Subcutaneous abdominal adipose tissue (tissue), 5 donors: Measurements from ENCODE around the gene EIPR1.

Experiments
- H3K27ac ChIP-seq: one replicate; pipeline ENCODE4 v1.7.0; 2013; ENCODE audit warnings: low read depth, mild to moderate bottlenecking, inconsistent platforms, low read length, moderate library complexity
- H3K27me3 ChIP-seq, 5 donors: one replicate each; pipeline ENCODE4 v1.7.0; 2013; ENCODE audit warnings: low read length in 5 of 5, inconsistent platforms in 1 of 5; ENCODE audit not compliant: control insufficient read depth in 5 of 5, insufficient read depth in 4 of 5
- H3K36me3 ChIP-seq, 5 donors: one replicate each; pipeline ENCODE4 v1.7.0; 2013; ENCODE audit warnings: low read length in 5 of 5; ENCODE audit not compliant: control insufficient read depth in 5 of 5, insufficient read depth in 5 of 5
- H3K4me1 ChIP-seq, 5 donors: one replicate each; pipeline ENCODE4 v1.7.0; 2013; ENCODE audit warnings: low read length in 5 of 5, mild to moderate bottlenecking in 3 of 5, moderate library complexity in 1 of 5; ENCODE audit not compliant: control insufficient read depth in 5 of 5, insufficient read depth in 5 of 5
- H3K4me3 ChIP-seq, 5 donors: one replicate each; pipeline ENCODE4 v1.7.0; 2013; ENCODE audit warnings: low read length in 5 of 5, low read depth in 1 of 5
- H3K9ac ChIP-seq, 5 donors: one replicate each; pipeline ENCODE4 v1.7.0; 2013; ENCODE audit warnings: low read length in 5 of 5, mild to moderate bottlenecking in 4 of 5, moderate library complexity in 3 of 5
- H3K9me3 ChIP-seq, 5 donors: one replicate each; pipeline ENCODE4 v1.7.0; 2013; ENCODE audit warnings: low read length in 5 of 5; ENCODE audit not compliant: control insufficient read depth in 5 of 5
- donor health status: healthy.
- donor health status: healthy.
- donor health status: healthy.
- donor health status: healthy.
- donor health status: healthy.

The EIPR1 gene

DNA sequence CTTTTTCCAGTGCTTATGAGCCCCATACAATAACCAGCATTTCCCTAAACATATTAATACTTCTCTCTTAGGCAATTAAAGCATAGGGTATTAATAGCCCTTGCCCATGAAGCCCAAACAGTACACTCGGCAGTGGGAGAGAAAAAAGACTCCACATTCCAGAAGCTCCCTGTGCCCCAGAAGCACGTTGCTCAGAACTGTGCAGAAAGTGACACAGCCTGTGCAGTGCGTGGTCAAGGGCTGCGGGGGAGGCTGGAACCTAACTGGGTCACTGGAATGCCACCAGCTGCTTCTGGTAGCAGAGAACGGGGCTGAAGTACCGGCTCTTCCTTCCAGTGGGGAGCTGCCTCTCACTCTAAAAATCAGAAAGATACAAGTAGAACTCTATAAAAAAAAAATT, 32.7 kb downstream of the EIPR1 start:
- Histone ChIP-seq H3K9me3 (no peaks in the 10 kb centered on the region), H3K4me3 (no peak overlapping the region), H3K4me1 (peaks cover 0 to 6% (median 0%) of the 10 kb centered on the region in 5 donors), H3K27me3 (no peaks in the 10 kb centered on the region), H3K27ac (no peak overlapping the region), H3K9ac (no peak overlapping the region), H3K36me3 (peaks cover 0 to 13% (median 6%) of the 10 kb centered on the region in 5 donors)

DNA sequence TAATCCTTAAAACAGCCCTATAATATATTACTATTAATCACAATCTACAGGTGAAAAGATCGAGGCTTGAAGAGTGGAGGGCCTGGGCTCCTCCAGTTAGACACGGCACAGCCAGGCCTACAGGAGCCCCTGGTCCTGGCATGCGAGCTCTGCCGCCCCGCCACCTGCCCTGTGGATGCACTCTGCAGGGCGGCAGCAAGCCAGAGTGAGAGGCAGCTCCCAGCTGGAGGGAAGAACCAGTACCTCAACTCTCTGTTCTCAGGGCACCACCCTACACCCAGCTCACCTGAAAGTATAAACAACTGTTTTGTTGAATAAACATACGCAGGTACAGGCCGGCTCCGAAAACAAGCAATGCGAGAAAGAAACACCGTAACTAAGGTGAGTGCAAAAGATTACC, 34.6 kb downstream of the EIPR1 start:
- no peaks in the 10 kb centered on the region for H3K27me3 ChIP-seq
- H3K36me3 ChIP-seq, result peaks cover 0 to 9% (median 6%) of the 10 kb centered on the region in 5 donors
- H3K27ac ChIP-seq, result no peak overlapping the region
- no peak overlapping the region for H3K9ac ChIP-seq
- H3K4me3 ChIP-seq, result no peak overlapping the region
- no peaks in the 10 kb centered on the region for H3K9me3 ChIP-seq
- H3K4me1 ChIP-seq, result no peaks in the 10 kb centered on the region

DNA sequence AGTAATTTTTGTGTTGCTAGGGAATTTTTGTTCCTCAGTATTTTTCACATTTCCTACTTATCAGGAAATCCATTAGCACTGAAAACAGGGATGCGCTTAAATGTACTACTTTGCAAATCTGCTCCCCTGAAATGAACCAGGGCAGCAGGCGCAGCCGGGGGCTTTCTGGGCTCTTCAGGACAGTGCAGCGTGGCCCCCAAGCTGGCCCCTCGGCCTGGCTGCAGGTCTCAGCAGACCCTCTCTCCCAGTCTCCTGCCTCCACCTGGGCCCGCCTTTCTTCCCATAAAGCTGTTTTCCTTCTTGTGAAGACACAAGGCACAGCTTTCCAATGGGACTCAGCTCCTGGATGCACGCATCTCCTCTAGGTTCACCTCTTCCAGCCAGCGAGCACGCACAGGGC, 35.3 kb downstream of the EIPR1 start:
- no peaks in the 10 kb centered on the region for H3K9me3 ChIP-seq
- peaks cover 0 to 11% (median 2%) of the 10 kb centered on the region in 5 donors for H3K36me3 ChIP-seq
- no peaks in the 10 kb centered on the region for H3K4me1 ChIP-seq
- H3K27me3 ChIP-seq, result no peaks in the 10 kb centered on the region
- H3K4me3 ChIP-seq, result no peak overlapping the region
- H3K27ac ChIP-seq, result no peak overlapping the region
- H3K9ac ChIP-seq, result no peak overlapping the region

DNA sequence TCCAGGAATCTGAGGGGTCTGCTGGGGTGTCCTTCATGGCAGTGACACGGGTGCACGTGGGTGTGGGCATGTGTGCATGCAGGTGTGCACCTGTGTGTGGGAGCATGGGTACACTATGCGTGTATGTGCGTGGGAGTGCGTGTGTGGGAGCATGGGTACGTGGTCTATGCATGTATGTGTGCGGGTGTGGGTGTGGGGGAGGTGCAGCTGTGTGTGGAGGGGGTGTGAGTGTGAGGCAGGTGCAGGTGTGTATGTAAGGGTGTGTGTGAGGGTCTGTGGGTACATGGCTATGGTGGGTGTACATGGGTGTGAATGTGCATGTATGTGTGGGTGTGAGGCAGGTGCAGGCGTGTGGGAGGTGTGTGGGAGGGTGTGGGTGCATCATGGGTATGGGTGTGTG, 36.3 kb downstream of the EIPR1 start:
- no peak overlapping the region for H3K9ac ChIP-seq
- no peak overlapping the region for H3K4me3 ChIP-seq
- H3K27ac ChIP-seq, result no peak overlapping the region
- no peaks in the 10 kb centered on the region for H3K4me1 ChIP-seq
- no peaks in the 10 kb centered on the region for H3K9me3 ChIP-seq
- no peaks in the 10 kb centered on the region for H3K27me3 ChIP-seq
- H3K36me3 ChIP-seq, result peaks cover 2 to 9% (median 5%) of the 10 kb centered on the region in 5 donors

DNA sequence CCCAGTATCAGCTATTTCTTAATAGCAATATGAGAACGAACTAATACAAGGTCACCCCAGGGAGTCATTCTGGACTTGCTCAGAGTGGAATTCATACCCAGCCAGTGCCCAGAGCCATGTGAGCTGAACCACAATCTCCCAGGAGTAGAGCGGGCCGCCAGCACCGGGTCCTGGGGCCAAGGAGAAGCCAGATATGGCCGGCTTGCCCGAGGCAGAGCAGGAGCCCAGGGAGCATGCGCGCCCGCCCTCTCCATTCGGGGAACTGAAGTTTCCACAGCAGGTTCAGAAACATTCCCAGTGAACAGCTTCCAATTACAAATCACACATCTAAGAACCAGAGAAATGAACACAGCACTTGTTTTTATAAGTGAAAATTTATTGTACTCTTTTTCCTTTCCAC, 37.5 kb downstream of the EIPR1 start:
- H3K27ac ChIP-seq, result no peak overlapping the region
- no peaks in the 10 kb centered on the region for H3K9me3 ChIP-seq

DNA sequence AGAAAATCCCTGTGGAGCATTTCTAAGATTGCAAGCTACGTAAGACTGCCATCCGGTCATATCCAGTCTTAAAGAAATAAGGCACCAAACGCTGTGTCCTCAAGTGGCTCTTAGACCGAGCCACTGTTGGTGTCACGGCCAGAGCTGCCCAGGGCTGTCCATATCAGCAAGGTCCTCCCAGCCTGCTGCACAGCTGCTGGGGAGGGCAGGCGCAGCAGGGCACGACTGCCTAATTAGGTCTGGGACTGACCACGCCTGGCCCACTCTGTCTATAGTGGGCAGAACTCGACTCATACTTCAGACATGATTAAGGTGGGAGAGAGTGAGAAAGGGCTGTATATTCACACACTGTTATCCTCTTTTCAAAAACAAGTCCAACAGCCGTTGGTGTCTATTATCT, 39.3 kb downstream of the EIPR1 start:
- no peak overlapping the region for H3K4me3 ChIP-seq
- H3K9ac ChIP-seq, result no peak overlapping the region
- H3K36me3 ChIP-seq, result peaks cover 3 to 35% (median 16%) of the 10 kb centered on the region in 5 donors
- H3K27me3 ChIP-seq, result no peaks in the 10 kb centered on the region
- H3K4me1 ChIP-seq, result peaks cover 0 to 2% (median 0%) of the 10 kb centered on the region in 5 donors
- no peak overlapping the region for H3K27ac ChIP-seq
- H3K9me3 ChIP-seq, result no peaks in the 10 kb centered on the region

More for the DNA sequence above, 37.5 kb downstream of the EIPR1 start:
- Histone ChIP-seq H3K4me3 (no peak overlapping the region), H3K4me1 (peaks cover 0 to 2% (median 0%) of the 10 kb centered on the region in 5 donors), H3K36me3 (peaks cover 3 to 19% (median 9%) of the 10 kb centered on the region in 5 donors), H3K27me3 (no peaks in the 10 kb centered on the region), H3K9ac (no peak overlapping the region)

DNA sequence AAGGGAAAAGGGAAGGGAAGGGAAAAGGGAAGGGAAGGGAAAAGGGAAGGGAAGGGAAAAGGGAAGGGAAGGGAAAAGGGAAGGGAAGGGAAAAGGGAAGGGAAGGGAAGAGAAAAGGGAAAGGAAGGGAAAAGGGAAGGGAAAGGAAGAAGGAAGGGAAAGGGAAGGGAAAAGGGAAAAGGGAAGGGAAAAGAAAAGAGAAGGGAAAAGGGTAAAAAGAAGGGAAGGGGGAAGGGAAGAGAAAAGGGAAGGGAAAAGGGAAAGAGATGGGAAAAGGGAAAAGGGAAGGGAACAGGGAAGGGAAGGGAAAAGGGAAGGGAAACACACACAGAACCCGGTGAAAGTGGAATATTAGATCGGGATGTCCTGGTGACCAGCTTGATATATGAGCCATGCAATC, 40.8 kb downstream of the EIPR1 start:
- Histone ChIP-seq H3K4me3 (no peak overlapping the region), H3K9ac (no peak overlapping the region), H3K27ac (no peak overlapping the region), H3K4me1 (peaks cover 0 to 2% (median 0%) of the 10 kb centered on the region in 5 donors), H3K36me3 (peaks cover 3 to 40% (median 16%) of the 10 kb centered on the region in 5 donors), H3K27me3 (no peaks in the 10 kb centered on the region), H3K9me3 (no peaks in the 10 kb centered on the region)

DNA sequence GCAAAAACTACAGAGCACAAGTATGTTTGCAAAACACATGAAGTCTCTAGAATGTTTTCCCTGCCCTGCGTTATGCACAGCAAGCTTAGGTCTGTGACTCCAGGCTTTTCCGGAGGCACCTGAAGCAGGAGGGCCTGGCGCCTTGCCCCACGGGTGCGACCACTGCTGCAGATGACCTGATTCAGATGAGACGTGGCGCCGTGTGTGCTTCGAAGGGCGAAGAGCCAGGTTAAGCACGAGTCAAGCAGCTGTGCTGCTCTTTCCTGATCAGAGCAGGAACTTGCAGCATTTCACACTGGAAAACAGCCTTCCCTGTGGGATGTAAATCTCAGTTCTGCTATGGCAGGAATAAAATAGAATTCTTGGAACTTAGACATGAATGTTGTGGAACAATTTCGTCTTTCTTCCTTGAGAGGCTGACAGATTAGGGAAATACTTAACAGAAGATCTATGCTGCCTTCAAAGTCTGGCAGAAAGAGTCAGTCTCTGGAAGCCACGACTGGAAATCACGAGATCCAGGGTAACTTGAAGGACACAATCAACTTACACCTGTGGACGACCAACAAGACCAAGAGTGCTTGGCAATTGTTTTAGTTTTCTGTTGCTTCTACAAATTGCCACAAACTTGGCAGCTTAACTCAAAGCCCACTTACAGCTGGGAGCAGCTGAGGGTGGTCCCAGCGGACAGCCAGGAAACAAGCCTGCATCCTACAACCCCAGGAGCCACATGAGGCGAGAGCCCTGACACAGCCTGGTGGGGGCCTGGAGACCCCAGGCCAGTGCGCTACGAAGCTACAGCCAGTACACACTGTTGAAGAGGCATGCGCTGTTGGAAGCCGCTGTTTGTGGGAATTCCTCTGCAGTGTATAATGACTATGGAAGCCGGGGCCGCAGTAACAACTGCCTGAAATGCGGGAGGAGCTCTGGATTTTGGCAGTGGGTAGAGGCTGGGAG, 42.9 kb downstream of the EIPR1 start:
- peaks cover 0 to 5% (median 0%) of the 10 kb centered on the region in 5 donors for H3K4me1 ChIP-seq
- H3K4me3 ChIP-seq, result no peak overlapping the region
- no peak overlapping the region for H3K27ac ChIP-seq
- H3K27me3 ChIP-seq, result no peaks in the 10 kb centered on the region
- H3K36me3 ChIP-seq, result peaks cover 5 to 55% (median 26%) of the 10 kb centered on the region in 5 donors
- H3K9ac ChIP-seq, result no peak overlapping the region
- H3K9me3 ChIP-seq, result no peaks in the 10 kb centered on the region

DNA sequence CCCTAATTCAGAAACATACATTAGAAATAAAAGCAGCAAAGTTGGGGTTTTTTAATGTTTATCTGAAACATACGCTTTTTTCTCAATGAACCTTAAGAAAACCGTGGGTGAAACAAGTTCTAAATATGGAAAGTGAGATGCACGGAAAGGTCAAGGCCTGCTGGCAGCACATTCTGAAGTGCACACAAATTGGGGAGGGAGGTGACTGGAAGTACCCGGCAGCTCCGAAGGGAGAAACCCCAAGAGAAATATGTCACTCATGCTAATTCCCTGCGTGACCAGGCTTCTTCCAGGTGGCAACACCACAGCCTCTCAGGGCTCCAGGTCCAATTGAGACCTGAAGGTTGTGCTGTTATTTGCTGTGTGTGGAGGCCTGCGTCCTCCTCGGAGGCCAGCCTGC, 45.5 kb downstream of the EIPR1 start:
- peaks cover 4 to 50% (median 26%) of the 10 kb centered on the region in 5 donors for H3K36me3 ChIP-seq
- H3K9me3 ChIP-seq, result no peaks in the 10 kb centered on the region
- no peaks in the 10 kb centered on the region for H3K27me3 ChIP-seq
- H3K4me1 ChIP-seq, result peaks cover 0 to 5% (median 0%) of the 10 kb centered on the region in 5 donors
- H3K9ac ChIP-seq, result no peak overlapping the region
- H3K4me3 ChIP-seq, result no peak overlapping the region
- no peak overlapping the region for H3K27ac ChIP-seq

DNA sequence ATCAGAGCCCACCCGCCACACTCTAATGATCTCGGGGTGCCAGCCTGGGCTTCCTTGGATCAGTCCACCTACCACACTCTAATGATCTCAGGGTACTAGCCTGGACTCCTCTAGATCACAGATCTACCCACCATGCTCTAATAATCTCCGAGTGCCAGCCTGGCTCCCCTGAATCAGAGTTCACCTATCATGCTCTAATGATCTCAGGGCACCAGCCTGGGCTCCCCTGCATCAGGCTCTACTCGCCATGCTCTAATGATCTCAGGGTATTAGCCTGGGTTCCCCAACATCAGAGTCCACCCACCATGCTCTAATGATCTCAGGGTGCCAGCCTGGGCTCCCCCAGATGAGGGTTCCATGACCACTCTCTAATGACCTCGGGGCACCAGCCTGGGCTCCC, 48.1 kb downstream of the EIPR1 start:
- no peak overlapping the region for H3K27ac ChIP-seq

More for the DNA sequence above, 48.1 kb downstream of the EIPR1 start:
- Histone ChIP-seq H3K27me3 (no peaks in the 10 kb centered on the region), H3K9ac (no peak overlapping the region), H3K36me3 (peaks cover 0 to 40% (median 12%) of the 10 kb centered on the region in 5 donors), H3K4me3 (no peak overlapping the region), H3K4me1 (peaks cover 0 to 3% (median 0%) of the 10 kb centered on the region in 5 donors), H3K9me3 (no peaks in the 10 kb centered on the region)
